Naive thymus-derived CD4-positive, alpha-beta T cell (primary cell): ENCODE results near the gene LAPTM4A. TPM values are rescaled to one million over a fixed set of nuclear protein-coding genes. Genes with fewer than 3 reads are reported as not detected.

Source experiments
- ATAC-seq: fragments of 150-1000 bp; cut with Tn5 transposase; 2 replicates; pipeline ENCODE4 v1.10.0; 2021; ENCODE audit warnings: mild to moderate bottlenecking, moderate library complexity
- CTCF ChIA-PET: fragments of 350-600 bp; sonication (Branson Sonifier 250); formaldehyde crosslinking; loops from one replicate; lab custom pipeline; 2021; ENCODE audit warnings: antibody characterized with exemption; lab: Charles Lee
- POLR2A ChIA-PET: fragments of 350-600 bp; sonication (Branson Sonifier 250); formaldehyde crosslinking; loops from one replicate; lab custom pipeline; 2021; ENCODE audit warnings: antibody characterized with exemption, inconsistent platforms; lab: Charles Lee
- DNase-seq, 9 donors: peaks; one replicate each; pipeline versions ENCODE4 v3.0.0 to v3.0.0-alpha.2; 2020 to 2022; ENCODE audit warnings: mixed read lengths in 1 of 9
- H3K27ac ChIP-seq: one replicate; pipeline ENCODE4 v1.7.0; 2013; ENCODE audit warnings: mild to moderate bottlenecking, low read depth, low read length, moderate library complexity
- H3K27me3 ChIP-seq, 2 donors: one replicate each; pipeline ENCODE4 v1.7.0; 2013; ENCODE audit warnings: low read length in 2 of 2, mild to moderate bottlenecking in 2 of 2, moderate library complexity in 2 of 2; ENCODE audit not compliant: control insufficient read depth in 2 of 2, insufficient read depth in 2 of 2
- H3K36me3 ChIP-seq, 3 experiments: 1 replicate in 2 of 3; 2 replicates in 1 of 3; pipeline ENCODE4 v1.7.0; 2013; ENCODE audit warnings: low read length in 3 of 3, mild to moderate bottlenecking in 3 of 3, moderate library complexity in 1 of 3; ENCODE audit not compliant: insufficient read depth in 3 of 3, control insufficient read depth in 2 of 3
- H3K4me1 ChIP-seq, 2 donors: one replicate each; pipeline ENCODE4 v1.7.0; 2013; ENCODE audit warnings: low read length in 2 of 2, mild to moderate bottlenecking in 2 of 2, moderate library complexity in 1 of 2; ENCODE audit not compliant: control insufficient read depth in 2 of 2, insufficient read depth in 2 of 2
- H3K4me3 ChIP-seq: 2 replicates; pipeline ENCODE4 v1.7.0; 2013; ENCODE audit warnings: mild to moderate bottlenecking, low read length
- H3K9me3 ChIP-seq, 3 experiments: 1 replicate in 2 of 3; 2 replicates in 1 of 3; pipeline ENCODE4 v1.7.0; 2013; ENCODE audit warnings: low read length in 3 of 3; ENCODE audit not compliant: control insufficient read depth in 2 of 3
- H3K27ac Mint-ChIP-seq, 9 donors: one replicate each; pipeline ENCODE4 v1.8.0; 2020 to 2022; ENCODE audit warnings: mixed read lengths in 9 of 9, mild to moderate bottlenecking in 8 of 9, moderate library complexity in 5 of 9, inconsistent platforms in 2 of 9
- H3K27me3 Mint-ChIP-seq, 5 donors: one replicate each; pipeline ENCODE4 v1.8.0; 2021 to 2022; ENCODE audit warnings: mixed read lengths in 5 of 5, mild to moderate bottlenecking in 1 of 5
- H3K36me3 Mint-ChIP-seq, 5 donors: one replicate each; pipeline ENCODE4 v1.8.0; 2020 to 2022; ENCODE audit warnings: mixed read lengths in 5 of 5, mild to moderate bottlenecking in 3 of 5, inconsistent platforms in 1 of 5
- H3K4me1 Mint-ChIP-seq, 7 donors: one replicate each; pipeline ENCODE4 v1.8.0; 2020 to 2022; ENCODE audit warnings: mixed read lengths in 7 of 7, mild to moderate bottlenecking in 3 of 7, inconsistent platforms in 1 of 7
- H3K4me3 Mint-ChIP-seq, 10 donors: one replicate each; pipeline ENCODE4 v1.8.0; 2020 to 2022; ENCODE audit warnings: mild to moderate bottlenecking in 10 of 10, mixed read lengths in 10 of 10, moderate library complexity in 6 of 10, inconsistent platforms in 2 of 10
- H3K9me3 Mint-ChIP-seq, 11 donors: one replicate each; pipeline ENCODE4 v1.8.0; 2020 to 2022; ENCODE audit warnings: mixed read lengths in 11 of 11, mild to moderate bottlenecking in 4 of 11, inconsistent platforms in 1 of 11, moderate library complexity in 1 of 11
- intact Hi-C, 2 donors: fragments of 100-400 bp; cut with micrococcal nuclease; formaldehyde crosslinking; loops; one replicate each; pipeline ENCODE4 v1.15.1; 2023
- polyA plus RNA-seq, 2 donors: library from polyadenylated mRNA; unstranded; fragments of 300-500 nt; fragmentation: Illumina TruSeq; gene quantifications; one replicate each; pipeline ENCODE4 v1.2.3, GENCODE V29; 2021
- total RNA-seq, 6 experiments: library from RNA in 5 of 6; stranded (reverse) in 5 of 6; gene quantifications; 1 replicate in 5 of 6; 2 replicates in 1 of 6; pipeline ENCODE4 v1.2.3 and lab custom pipeline; 2021 to 2026

LAPTM4A gene
- total and polyA plus RNA-seq, 7 experiments from 2014 or later: 32.3 to 106 (median 49.8) TPM

DNA sequence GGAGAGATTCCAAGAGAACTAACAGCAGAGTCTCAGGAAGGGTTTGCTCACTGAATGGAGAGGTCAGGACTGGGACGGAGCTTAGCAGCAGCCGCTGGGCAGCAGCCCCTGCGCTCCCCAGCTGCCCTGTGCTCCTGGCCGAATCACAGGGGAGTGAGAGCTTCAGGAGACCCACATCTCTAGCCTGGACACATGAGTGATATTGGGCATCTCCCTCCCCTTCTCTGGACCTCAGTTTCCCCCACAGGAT, 39.5 kb downstream of the LAPTM4A start:
- Histone ChIP-seq H3K4me1 (peaks cover 0 to 3% of the 10 kb centered on the region in 2 donors), H3K27me3 (no peaks in the 10 kb centered on the region), H3K4me3 (no peak overlapping the region), H3K36me3 (no peaks in the 10 kb centered on the region), H3K9me3 (no peaks in the 10 kb centered on the region), H3K27ac (no peak overlapping the region)
- intact Hi-C loops: no loop called here
- peak overlapping the region; percentile 48 to 82 (median 65) for H3K4me3 Mint-ChIP-seq
- H3K9me3 Mint-ChIP-seq: peaks cover 0 to 7% (median 5%) of the 10 kb centered on the region in 11 donors
- ChIA-PET POLR2A (no interaction called here), CTCF (no interaction called here)
- DNase-seq (no peak), ATAC-seq (no peak)
- H3K4me1 Mint-ChIP-seq: peaks cover 5 to 16% (median 14%) of the 10 kb centered on the region in 7 donors
- H3K27me3 Mint-ChIP-seq: peaks cover 39 to 67% (median 60%) of the 10 kb centered on the region in 5 donors
- peaks cover 0 to 2% (median 0%) of the 10 kb centered on the region in 5 donors for H3K36me3 Mint-ChIP-seq
- peak overlapping the region in 1 of 9 donors; percentile 79 for H3K27ac Mint-ChIP-seq

DNA sequence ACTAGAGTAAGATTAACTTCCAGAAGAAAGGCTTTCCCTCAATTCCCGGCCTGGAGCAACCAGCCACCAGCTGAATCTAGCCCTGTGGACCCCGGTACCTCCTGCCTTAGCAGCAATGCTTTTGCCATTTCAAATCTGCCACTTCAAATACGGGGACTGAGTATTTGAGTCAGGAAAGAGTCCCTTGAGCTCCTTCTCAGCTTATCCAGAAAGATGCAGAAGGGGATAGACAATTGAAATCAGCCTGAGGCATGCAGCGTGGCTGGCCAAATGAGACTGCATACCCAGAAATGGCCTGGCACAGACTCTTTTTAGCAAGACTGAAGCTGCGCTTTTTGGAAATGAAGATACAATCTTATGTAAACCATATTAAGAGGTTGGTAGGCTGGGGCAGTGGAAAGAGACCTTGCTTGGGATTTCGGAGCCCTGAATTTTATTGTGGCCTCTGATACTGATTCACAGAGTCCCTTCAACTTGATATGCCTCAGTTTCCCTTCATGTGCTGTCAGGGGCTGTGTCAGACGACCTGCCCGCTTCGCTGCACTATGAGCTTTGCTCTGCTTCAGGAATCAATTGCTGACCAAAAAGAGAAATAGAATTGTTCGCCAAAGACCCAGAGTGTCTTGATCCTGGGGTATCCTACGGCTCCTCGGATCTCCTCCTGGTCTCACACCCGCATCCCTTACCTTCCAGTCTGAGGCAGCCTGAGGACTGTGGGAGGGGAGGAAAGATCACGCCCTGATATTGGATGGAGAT, 40.0 kb downstream of the LAPTM4A start:
- no peak overlapping the region for H3K4me3 ChIP-seq
- intact Hi-C loops: no loop called here
- DNase-seq (no peak), ATAC-seq (no peak)
- no peaks in the 10 kb centered on the region for H3K27me3 ChIP-seq
- peak overlapping the region in 1 of 9 donors; percentile 79 for H3K27ac Mint-ChIP-seq
- no peak overlapping the region for H3K27ac ChIP-seq
- H3K4me3 Mint-ChIP-seq: peak overlapping the region; percentile 48 to 82 (median 65)
- ChIA-PET POLR2A (no interaction called here), CTCF (no interaction called here)
- H3K4me1 ChIP-seq: peaks cover 0 to 3% of the 10 kb centered on the region in 2 donors
- no peaks in the 10 kb centered on the region for H3K36me3 ChIP-seq
- peaks cover 42 to 67% (median 63%) of the 10 kb centered on the region in 5 donors for H3K27me3 Mint-ChIP-seq
- H3K36me3 Mint-ChIP-seq: peaks cover 0 to 2% (median 0%) of the 10 kb centered on the region in 5 donors
- H3K9me3 ChIP-seq: no peaks in the 10 kb centered on the region
- H3K9me3 Mint-ChIP-seq: peaks cover 0 to 7% (median 5%) of the 10 kb centered on the region in 11 donors
- peaks cover 5 to 16% (median 14%) of the 10 kb centered on the region in 7 donors for H3K4me1 Mint-ChIP-seq

DNA sequence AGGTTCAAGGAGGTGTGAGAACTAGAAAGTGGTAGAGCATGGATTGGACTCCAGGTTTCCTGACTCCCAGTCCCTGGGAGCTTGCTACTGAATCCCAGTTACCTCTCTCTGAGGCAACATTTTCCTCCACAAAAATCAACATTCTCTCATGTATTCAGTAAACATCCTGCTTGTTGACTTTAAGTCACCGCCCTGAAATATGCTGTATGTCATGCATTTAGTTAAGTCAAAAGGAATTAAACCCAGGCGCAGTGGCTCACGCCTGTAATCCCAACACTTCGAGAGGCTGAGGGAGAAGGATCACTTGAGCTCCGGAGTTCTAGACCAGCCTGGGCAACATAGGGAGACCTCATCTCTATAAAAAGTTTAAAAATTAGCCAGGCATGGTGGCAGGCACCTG, 42.7 kb downstream of the LAPTM4A start:
- Histone ChIP-seq H3K36me3 (no peaks in the 10 kb centered on the region), H3K9me3 (no peaks in the 10 kb centered on the region), H3K27me3 (no peaks in the 10 kb centered on the region), H3K4me1 (peaks cover 0 to 3% of the 10 kb centered on the region in 2 donors), H3K4me3 (no peak overlapping the region), H3K27ac (no peak overlapping the region)
- Mint-ChIP-seq H3K4me1 (peaks cover 5 to 16% (median 14%) of the 10 kb centered on the region in 7 donors), H3K4me3 (no peak overlapping the region), H3K27me3 (peaks cover 30 to 56% (median 48%) of the 10 kb centered on the region in 5 donors), H3K27ac (no peak overlapping the region), H3K36me3 (no peaks in the 10 kb centered on the region), H3K9me3 (peaks cover 0 to under 1% (median 0%) of the 10 kb centered on the region in 11 donors)
- POLR2A ChIA-PET: no interaction called here
- intact Hi-C loops: no loop called here
- ATAC-seq (no peak), DNase-seq (no peak)
- CTCF ChIA-PET: no interaction called here

DNA sequence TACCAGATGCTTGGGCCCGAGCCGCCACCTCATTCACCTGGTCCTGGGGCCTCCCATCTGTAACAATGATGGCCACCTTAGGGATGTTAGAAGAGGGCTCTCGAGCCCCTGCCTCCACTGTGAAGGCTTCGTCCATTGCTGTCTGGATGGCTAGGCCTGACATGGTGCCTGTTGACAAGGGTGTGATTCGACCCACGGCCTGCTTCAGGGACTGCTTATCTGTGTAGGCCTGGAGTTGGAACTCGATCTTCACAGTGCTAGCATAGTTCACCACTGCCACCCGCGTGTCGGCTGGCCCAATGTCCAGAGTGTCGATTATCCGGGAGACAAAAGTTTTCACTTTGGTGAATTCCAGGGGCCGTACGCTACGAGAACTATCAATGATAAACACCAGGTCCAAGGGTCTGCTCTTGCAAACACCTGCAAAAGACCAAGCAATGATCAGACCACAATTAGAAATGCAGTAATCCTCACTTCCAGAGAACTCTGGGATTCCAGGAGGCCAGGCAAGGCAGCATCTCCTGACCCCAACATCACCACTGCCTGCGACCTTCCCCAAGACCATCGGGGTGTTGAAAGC, 45.4 kb downstream of the LAPTM4A start:
- no peaks in the 10 kb centered on the region for H3K9me3 Mint-ChIP-seq
- no peak overlapping the region for H3K27ac Mint-ChIP-seq
- H3K36me3 Mint-ChIP-seq: no peaks in the 10 kb centered on the region
- ChIA-PET CTCF (no interaction called here), POLR2A (no interaction called here)
- no peaks in the 10 kb centered on the region for H3K4me1 Mint-ChIP-seq
- no peaks in the 10 kb centered on the region for H3K4me1 ChIP-seq
- no peaks in the 10 kb centered on the region for H3K9me3 ChIP-seq
- no peak overlapping the region for H3K4me3 Mint-ChIP-seq
- H3K27me3 ChIP-seq: no peaks in the 10 kb centered on the region
- no peak for ATAC-seq
- H3K36me3 ChIP-seq: no peaks in the 10 kb centered on the region
- intact Hi-C loops: no loop called here
- H3K27me3 Mint-ChIP-seq: peaks cover 17 to 52% (median 38%) of the 10 kb centered on the region in 5 donors
- no peak overlapping the region for H3K4me3 ChIP-seq
- H3K27ac ChIP-seq: no peak overlapping the region
- no peak for DNase-seq

DNA sequence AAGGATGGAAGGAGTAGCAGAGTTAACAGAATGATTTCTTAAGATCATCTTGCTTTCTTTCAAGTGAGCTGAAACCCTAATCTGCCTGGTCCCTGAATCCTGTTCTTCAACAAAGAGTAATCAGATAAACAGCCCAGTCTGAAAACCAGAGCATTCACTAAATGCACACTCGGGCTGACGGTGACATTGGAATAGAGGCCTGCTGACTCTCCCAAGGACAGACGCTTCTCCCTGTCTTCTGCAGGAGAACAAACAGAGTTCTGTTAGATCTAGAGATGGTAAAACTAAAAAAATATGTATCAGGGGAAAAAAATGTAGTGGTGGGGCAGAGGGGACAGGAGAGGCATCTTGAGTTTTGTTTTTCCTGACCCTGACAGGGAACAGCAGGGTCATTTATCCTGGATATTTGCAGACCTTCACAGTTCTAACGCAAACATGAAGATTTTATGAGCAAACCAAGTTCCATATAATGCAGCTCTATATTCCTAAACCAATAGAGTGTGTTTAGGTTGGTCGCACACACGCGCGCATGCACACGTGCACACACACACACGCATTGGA, 46.3 kb downstream of the LAPTM4A start:
- Histone ChIP-seq H3K4me1 (no peaks in the 10 kb centered on the region), H3K9me3 (no peaks in the 10 kb centered on the region), H3K36me3 (no peaks in the 10 kb centered on the region), H3K27me3 (no peaks in the 10 kb centered on the region), H3K27ac (no peak overlapping the region), H3K4me3 (no peak overlapping the region)
- DNase-seq (no peak), ATAC-seq (no peak)
- Mint-ChIP-seq H3K4me1 (no peaks in the 10 kb centered on the region), H3K27ac (no peak overlapping the region), H3K36me3 (no peaks in the 10 kb centered on the region), H3K4me3 (no peak overlapping the region), H3K27me3 (peaks cover 9 to 44% (median 35%) of the 10 kb centered on the region in 5 donors), H3K9me3 (no peaks in the 10 kb centered on the region)
- POLR2A ChIA-PET: no interaction called here
- CTCF ChIA-PET: no interaction called here
- intact Hi-C loops: no loop called here

DNA sequence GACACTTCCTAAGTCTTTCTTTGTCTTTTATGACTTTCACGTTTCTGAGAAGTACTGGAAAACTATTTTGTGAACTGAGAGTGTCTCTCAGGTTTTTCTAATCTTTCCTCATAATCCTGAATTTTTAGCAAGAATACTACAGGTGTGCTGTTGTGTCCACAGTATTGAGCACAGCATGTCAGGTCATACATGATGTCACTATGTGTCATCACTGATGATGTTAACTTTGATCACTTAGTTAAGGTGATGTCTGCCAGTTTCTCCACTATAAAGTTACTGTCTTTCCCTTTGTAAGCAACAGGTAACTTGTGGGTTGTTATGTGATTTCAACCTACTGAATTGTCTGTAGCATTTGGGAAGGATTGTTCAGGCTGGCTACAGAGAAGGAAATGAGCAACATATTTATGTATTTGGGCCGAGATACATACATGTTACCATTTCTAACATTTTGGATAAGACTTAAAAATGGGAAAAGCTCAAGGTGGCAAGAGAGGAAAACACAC, 50.0 kb downstream of the LAPTM4A start:
- H3K4me1 Mint-ChIP-seq: no peaks in the 10 kb centered on the region
- ChIA-PET POLR2A (no interaction called here), CTCF (no interaction called here)
- Histone ChIP-seq H3K4me3 (no peak overlapping the region), H3K27ac (no peak overlapping the region), H3K9me3 (no peaks in the 10 kb centered on the region), H3K27me3 (no peaks in the 10 kb centered on the region), H3K4me1 (no peaks in the 10 kb centered on the region), H3K36me3 (no peaks in the 10 kb centered on the region)
- DNase-seq (no peak), ATAC-seq (no peak)
- no peaks in the 10 kb centered on the region for H3K36me3 Mint-ChIP-seq
- intact Hi-C loops: no loop called here
- H3K9me3 Mint-ChIP-seq: no peaks in the 10 kb centered on the region
- H3K4me3 Mint-ChIP-seq: no peak overlapping the region
- peaks cover 17 to 42% (median 23%) of the 10 kb centered on the region in 5 donors for H3K27me3 Mint-ChIP-seq
- no peak overlapping the region for H3K27ac Mint-ChIP-seq
